ENCODE measurements around the gene SETD5. TPM values are rescaled to one million over a fixed set of nuclear protein-coding genes. Genes with fewer than 3 reads are reported as not detected.
A peak's percentile ranks its signal among the peaks of the same experiment; 100 is the strongest.

Gene SETD5
- total RNA-seq, 1 donor from 2014 or later = 140 TPM

GRCh38 chr3:9396301-9396631 lies 1.1 kb upstream of the SETD5 start:
- DNase-seq (ENCODE audit: low spot score) = no peak
- Mint-ChIP-seq H3K9me3 (no peaks in the 10 kb centered on the region), H3K4me3 (peak overlapping the region; percentile 94), H3K27ac (peak overlapping the region; percentile 94), H3K36me3 (ENCODE audit: low read depth) (peaks cover 45% of the 10 kb centered on the region), H3K27me3 (ENCODE audit: insufficient read depth) (no peaks in the 10 kb centered on the region), H3K4me1 (ENCODE audit: low read depth) (peaks cover 65% of the 10 kb centered on the region)
- intact Hi-C loops (cut with micrococcal nuclease) = loop anchor here (1.0 to 5.0 kb wide), 7 partner anchors 33 to 852 kb away; partner anchors contain the start of genes EMC3, JAGN1, MTMR14 and RAD18

GRCh38 chr3:9396632-9397331 lies 633 bp upstream of the SETD5 start:
- peak overlapping the region; percentile 98 for H3K27ac Mint-ChIP-seq
- H3K27me3 Mint-ChIP-seq (ENCODE audit: insufficient read depth) = no peaks in the 10 kb centered on the region
- intact Hi-C loops (cut with micrococcal nuclease) = loop anchor here (1.0 to 5.0 kb wide), 11 partner anchors 33 to 852 kb away; partner anchors contain the start of genes BRPF1, CRELD1, EMC3 and JAGN1
- peak overlapping the region; percentile 94 for H3K4me3 Mint-ChIP-seq
- peaks cover 65% of the 10 kb centered on the region for H3K4me1 Mint-ChIP-seq (ENCODE audit: low read depth)
- H3K36me3 Mint-ChIP-seq (ENCODE audit: low read depth) = peaks cover 40% of the 10 kb centered on the region
- no peaks in the 10 kb centered on the region for H3K9me3 Mint-ChIP-seq
- DNase-seq (ENCODE audit: low spot score) = peak; percentile 98

GRCh38 chr3:9397906-9398699 lies 688 bp downstream of the SETD5 start:
- no peaks in the 10 kb centered on the region for H3K27me3 Mint-ChIP-seq (ENCODE audit: insufficient read depth)
- peak overlapping the region; percentile 99 for H3K4me3 Mint-ChIP-seq
- H3K4me1 Mint-ChIP-seq (ENCODE audit: low read depth) = peaks cover 67% of the 10 kb centered on the region
- intact Hi-C loops (cut with micrococcal nuclease) = loop anchor here (1.0 to 5.0 kb wide), 10 partner anchors 10 to 744 kb away; partner anchors contain the start of genes BRPF1, CRELD1, EMC3 and JAGN1
- DNase-seq (ENCODE audit: low spot score) = peak; percentile 14
- no peaks in the 10 kb centered on the region for H3K9me3 Mint-ChIP-seq
- H3K27ac Mint-ChIP-seq = peak overlapping the region; percentile 99
- peaks cover 33% of the 10 kb centered on the region for H3K36me3 Mint-ChIP-seq (ENCODE audit: low read depth)

- H3K36me3 Mint-ChIP-seq (ENCODE audit: low read depth) = peaks cover 30% of the 10 kb centered on the region
- peak; percentile 7 for DNase-seq (ENCODE audit: low spot score)
- intact Hi-C loops (cut with micrococcal nuclease) = loop anchor here (1.0 to 5.0 kb wide), 5 partner anchors 9 to 743 kb away; partner anchors contain the start of genes JAGN1 and VHL
- peaks cover 68% of the 10 kb centered on the region for H3K4me1 Mint-ChIP-seq (ENCODE audit: low read depth)
- peak overlapping the region; percentile 99 for H3K4me3 Mint-ChIP-seq
- no peaks in the 10 kb centered on the region for H3K9me3 Mint-ChIP-seq
- peak overlapping the region; percentile 99 for H3K27ac Mint-ChIP-seq
- H3K27me3 Mint-ChIP-seq (ENCODE audit: insufficient read depth) = no peaks in the 10 kb centered on the region
Observed at GRCh38 chr3:9398700-9399336, 1.4 kb downstream of the SETD5 start.

- Mint-ChIP-seq H3K27ac (no peak overlapping the region), H3K9me3 (no peaks in the 10 kb centered on the region), H3K27me3 (ENCODE audit: insufficient read depth) (no peaks in the 10 kb centered on the region), H3K4me3 (peak overlapping the region; percentile 99), H3K36me3 (ENCODE audit: low read depth) (peaks cover 28% of the 10 kb centered on the region), H3K4me1 (ENCODE audit: low read depth) (peaks cover 63% of the 10 kb centered on the region)
- intact Hi-C loops (cut with micrococcal nuclease) = loop anchor here (5.0 kb wide), 2 partner anchors 493 to 743 kb away; partner anchors contain the start of genes JAGN1 and VHL
- DNase-seq (ENCODE audit: low spot score) = no peak
Observed at GRCh38 chr3:9399337-9399703, 1.9 kb downstream of the SETD5 start.

GRCh38 chr3:9399746-9400145 lies 2.3 kb downstream of the SETD5 start:
- Mint-ChIP-seq H3K4me1 (ENCODE audit: low read depth) (peaks cover 63% of the 10 kb centered on the region), H3K27me3 (ENCODE audit: insufficient read depth) (no peaks in the 10 kb centered on the region), H3K9me3 (no peaks in the 10 kb centered on the region), H3K36me3 (ENCODE audit: low read depth) (peaks cover 24% of the 10 kb centered on the region), H3K27ac (peak overlapping the region; percentile 40), H3K4me3 (peak overlapping the region; percentile 99)
- DNase-seq (ENCODE audit: low spot score) = no peak
- intact Hi-C loops (cut with micrococcal nuclease) = loop anchor here (5.0 kb wide), 3 partner anchors 493 to 1198 kb away; partner anchors contain the start of genes JAGN1 and VHL

GRCh38 chr3:9400616-9401015 lies 3.2 kb downstream of the SETD5 start:
- H3K4me3 Mint-ChIP-seq = peak overlapping the region; percentile 63
- no peaks in the 10 kb centered on the region for H3K9me3 Mint-ChIP-seq
- intact Hi-C loops (cut with micrococcal nuclease) = loop anchor here (5.0 kb wide), 1 partner anchor 1197 kb away; no protein-coding TSS in a partner anchor
- H3K36me3 Mint-ChIP-seq (ENCODE audit: low read depth) = peaks cover 16% of the 10 kb centered on the region
- no peak overlapping the region for H3K27ac Mint-ChIP-seq
- peaks cover 61% of the 10 kb centered on the region for H3K4me1 Mint-ChIP-seq (ENCODE audit: low read depth)
- no peaks in the 10 kb centered on the region for H3K27me3 Mint-ChIP-seq (ENCODE audit: insufficient read depth)
- no peak for DNase-seq (ENCODE audit: low spot score)

- no peak overlapping the region for H3K27ac Mint-ChIP-seq
- intact Hi-C loops (cut with micrococcal nuclease) = loop anchor here (5.0 kb wide), 1 partner anchor 1195 kb away; no protein-coding TSS in a partner anchor
- peaks cover 12% of the 10 kb centered on the region for H3K36me3 Mint-ChIP-seq (ENCODE audit: low read depth)
- no peak for DNase-seq (ENCODE audit: low spot score)
- H3K4me3 Mint-ChIP-seq = no peak overlapping the region
- H3K27me3 Mint-ChIP-seq (ENCODE audit: insufficient read depth) = no peaks in the 10 kb centered on the region
- no peaks in the 10 kb centered on the region for H3K9me3 Mint-ChIP-seq
- H3K4me1 Mint-ChIP-seq (ENCODE audit: low read depth) = peaks cover 58% of the 10 kb centered on the region
Observed at GRCh38 chr3:9401986-9402385, 4.6 kb downstream of the SETD5 start.

GRCh38 chr3:9402410-9403228 lies 5.2 kb downstream of the SETD5 start:
- Mint-ChIP-seq H3K36me3 (ENCODE audit: low read depth) (peaks cover 12% of the 10 kb centered on the region), H3K27ac (peak overlapping the region; percentile 42), H3K27me3 (ENCODE audit: insufficient read depth) (no peaks in the 10 kb centered on the region), H3K9me3 (no peaks in the 10 kb centered on the region), H3K4me1 (ENCODE audit: low read depth) (peaks cover 58% of the 10 kb centered on the region), H3K4me3 (peak overlapping the region; percentile 17)
- no peak for DNase-seq (ENCODE audit: low spot score)
- intact Hi-C loops (cut with micrococcal nuclease) = loop anchor here (5.0 kb wide), 1 partner anchor 1195 kb away; no protein-coding TSS in a partner anchor

GRCh38 chr3:9403463-9403862 lies 6.0 kb downstream of the SETD5 start:
- Mint-ChIP-seq H3K9me3 (no peaks in the 10 kb centered on the region), H3K36me3 (ENCODE audit: low read depth) (peaks cover 12% of the 10 kb centered on the region), H3K27ac (no peak overlapping the region), H3K4me3 (no peak overlapping the region), H3K4me1 (ENCODE audit: low read depth) (peaks cover 60% of the 10 kb centered on the region), H3K27me3 (ENCODE audit: insufficient read depth) (no peaks in the 10 kb centered on the region)
- no peak for DNase-seq (ENCODE audit: low spot score)
- intact Hi-C loops (cut with micrococcal nuclease) = loop anchor here (5.0 kb wide), 1 partner anchor 1194 kb away; no protein-coding TSS in a partner anchor

GRCh38 chr3:9404680-9405079 lies 7.3 kb downstream of the SETD5 start:
- intact Hi-C loops (cut with micrococcal nuclease) = loop anchor here (5.0 kb wide), 1 partner anchor 1193 kb away; no protein-coding TSS in a partner anchor
- H3K36me3 Mint-ChIP-seq (ENCODE audit: low read depth) = peaks cover 14% of the 10 kb centered on the region
- peaks cover 61% of the 10 kb centered on the region for H3K4me1 Mint-ChIP-seq (ENCODE audit: low read depth)
- DNase-seq (ENCODE audit: low spot score) = no peak
- H3K4me3 Mint-ChIP-seq = no peak overlapping the region
- H3K9me3 Mint-ChIP-seq = no peaks in the 10 kb centered on the region
- H3K27me3 Mint-ChIP-seq (ENCODE audit: insufficient read depth) = no peaks in the 10 kb centered on the region
- no peak overlapping the region for H3K27ac Mint-ChIP-seq

- peaks cover 18% of the 10 kb centered on the region for H3K36me3 Mint-ChIP-seq (ENCODE audit: low read depth)
- H3K4me3 Mint-ChIP-seq = no peak overlapping the region
- intact Hi-C loops (cut with micrococcal nuclease) = no loop called here
- peaks cover 61% of the 10 kb centered on the region for H3K4me1 Mint-ChIP-seq (ENCODE audit: low read depth)
- no peaks in the 10 kb centered on the region for H3K9me3 Mint-ChIP-seq
- no peak for DNase-seq (ENCODE audit: low spot score)
- no peak overlapping the region for H3K27ac Mint-ChIP-seq
- no peaks in the 10 kb centered on the region for H3K27me3 Mint-ChIP-seq (ENCODE audit: insufficient read depth)
Observed at GRCh38 chr3:9405756-9406155, 8.3 kb downstream of the SETD5 start.

Measured in activated T-helper 1 cell treated with anti-CD3 and anti-CD28 coated beads, Interleukin-12 subunit alpha, Interleukin-12 subunit beta, Interleukin-2, Interleukin-4 antibody, amounts not matched to agents 30 ng/mL and 10 ng/mL and 1 ng/mL, durations not matched to agents 14 hours and 24 hours and 36 hours (primary cell).